ENCODE measurements around the gene ANKRD27. TPM values are rescaled to one million over a fixed set of nuclear protein-coding genes. Genes with fewer than 3 reads are reported as not detected.

ANKRD27 gene
- total and polyA plus RNA-seq, 10 of the 15 experiments (the other 5 are each of a cell fraction or from before 2014, with no cell fraction given) = 2.8 to 49.9 (median 28.5) TPM

- POLR2A ChIA-PET = no interaction called here
These were observed 47.2 kb downstream of the ANKRD27 start for GRCh38 chr19:32627714-32628270.

More at GRCh38 chr19:32627714-32628270, 47.2 kb downstream of the ANKRD27 start:
- Histone ChIP-seq H3K4me2 (ENCODE audit: control insufficient read depth, insufficient read depth) (no peak overlapping the region), H3K36me3 (ENCODE audit: control insufficient read depth in 2 of 2, insufficient read depth in 2 of 2, low read length in 1 of 2) (peaks cover 6 to 12% of the 10 kb centered on the region in 2 experiments), H4K20me1 (ENCODE audit: control insufficient read depth, insufficient read depth) (no peaks in the 10 kb centered on the region), H3K4me1 (ENCODE audit: control insufficient read depth, insufficient read depth, low read length) (no peaks in the 10 kb centered on the region), H3K79me2 (ENCODE audit: control insufficient read depth, insufficient read depth, low read length) (no peaks in the 10 kb centered on the region), H3K9me3 (replicated peaks; ENCODE audit: control insufficient read depth, insufficient read depth, low read length) (no peaks in the 10 kb centered on the region), H3K27ac (ENCODE audit: control insufficient read depth, insufficient read depth) (no peak overlapping the region), H3K9ac (ENCODE audit: control insufficient read depth, insufficient read depth, low read length) (no peak overlapping the region), H3K27me3 (replicated peaks in 1 of 2; ENCODE audit: control insufficient read depth in 2 of 2, insufficient read depth in 2 of 2, low read length in 1 of 2) (no peaks in the 10 kb centered on the region), H2AFZ (ENCODE audit: control insufficient read depth, low read depth, low read length) (no peak overlapping the region), H3K4me3 (no peak overlapping the region)
- BruUV-seq (replicated peaks) = no TSS peak
- ATAC-seq = no peak
- no peak for DNase-seq (ENCODE audit: low read depth, low spot score)
- intact Hi-C loops (cut with micrococcal nuclease; ENCODE audit: unreplicated experiment) (no loop called here), in situ Hi-C loops (cut with MboI) (no loop called here)
- RAD21 ChIA-PET (ENCODE audit: unreplicated experiment) = no interaction called here
- SMC1A ChIA-PET (ENCODE audit: uncharacterized antibody, unreplicated experiment) = no interaction called here
- CTCF ChIA-PET = no interaction called here
- no peak for FAIRE-seq
- WGBS (ENCODE audit: insufficient coverage, insufficient replicate concordance, low lambda C conversion rate, missing lambda C conversion rate) = 92% methylated on average over 15 of the region's 15 CpGs
- TF ChIP-seq ZNF274 (IDR thresholded peaks at IDR 0.05; ENCODE audit: insufficient read depth, insufficient read length) = no peak
- TF ChIP-seq ZNF384 (IDR thresholded peaks at IDR 0.05; ENCODE audit: borderline replicate concordance, low read depth, low read length) = no peak
- TF ChIP-seq SRF (IDR thresholded peaks at IDR 0.05; ENCODE audit: low read depth in 2 of 2, low read length in 2 of 2) = no peak
- TF ChIP-seq CBX3 (IDR thresholded peaks at IDR 0.05; ENCODE audit: borderline replicate concordance, low read depth) = no peak
- TF ChIP-seq ZBTB11 (CRISPR knock-in tag; IDR thresholded peaks at IDR 0.05) = no peak
- TF ChIP-seq REST (IDR thresholded peaks at IDR 0.05; ENCODE audit: low read depth, low read length) = no peak
- no peak for TF ChIP-seq MEF2A (IDR thresholded peaks at IDR 0.05; ENCODE audit: insufficient read depth, low read depth, low read length)
- TF ChIP-seq MYB (IDR thresholded peaks at IDR 0.05; ENCODE audit: borderline replicate concordance, low read depth, low read length) = no peak
- no peak for TF ChIP-seq NFYB (IDR thresholded peaks at IDR 0.05; ENCODE audit: insufficient read depth, low read depth, low read length)
- no peak for TF ChIP-seq EGR1 (IDR thresholded peaks at IDR 0.05; ENCODE audit: borderline replicate concordance in 1 of 2, low read depth in 2 of 2, low read length in 2 of 2)
- no peak for TF ChIP-seq ATF3 (IDR thresholded peaks at IDR 0.05; ENCODE audit: borderline replicate concordance, extremely low read depth, low read depth, low read length)
- no peak for TF ChIP-seq NR2F1 (conservative IDR thresholded peaks at IDR 0.05)
- TF ChIP-seq HDAC2 (IDR thresholded peaks at IDR 0.05) = no peak
- no peak for TF ChIP-seq ZZZ3 (IDR thresholded peaks at IDR 0.05; ENCODE audit: control insufficient read depth, insufficient read length, low read depth)
- no peak for TF ChIP-seq BACH1 (IDR thresholded peaks at IDR 0.05; ENCODE audit: borderline replicate concordance)
- TF ChIP-seq ETV6 (conservative IDR thresholded peaks at IDR 0.05 in 1 of 2, IDR thresholded peaks at IDR 0.05 in 1 of 2; ENCODE audit: borderline replicate concordance in 1 of 2, low read depth in 1 of 2) = no peak

Measured in GM12878 (cell line).